K562 (cell line): ENCODE data around the gene TRIO. TPM values are rescaled to one million over a fixed set of nuclear protein-coding genes. Genes with fewer than 3 reads are reported as not detected.
A peak's percentile ranks its signal among the peaks of the same experiment; 100 is the strongest.

ENCODE experiments used
- ATAC-seq: fragments of 200-7000 bp; cut with Tn5 transposase; 3 replicates; pipeline ENCODE4 v1.9.1; 2020; ENCODE audit warnings: moderate library complexity
- BruUV-seq: library from RNA; stranded (reverse); fragments of 400-500 nt; replicated peaks from 2 replicates; lab custom pipeline; 2021; lab: Mats Ljungman, UMichigan
- CTCF ChIA-PET: fragments of 300-600 bp; formaldehyde crosslinking; extraction: SDS; loops from one replicate; lab custom pipeline; 2021; ENCODE audit warnings: low intra/inter-chr PET ratio; lab: Yijun Ruan, JAX
- POLR2A ChIA-PET: fragments of 300-600, 350-650 bp; sonication (Branson Sonifier 250); formaldehyde crosslinking; extraction: SDS; loops from one replicate; lab custom pipeline; 2021; ENCODE audit warnings: antibody characterized with exemption, inconsistent platforms; lab: Yijun Ruan, JAX
- DNase-seq, 4 experiments: peaks; one replicate each; pipeline versions ENCODE4 v3.0.0 to v3.0.0-alpha.2; 2011 to 2018; ENCODE audit warnings: low spot score in 3 of 4, mixed read lengths in 3 of 4; ENCODE audit errors: extremely low read depth in 1 of 4
- FAIRE-seq: peaks from 2 replicates; lab custom pipeline; 2011; peaks lifted over from hg19 to GRCh38; lab: Jason Lieb, UNC
- H2AFZ ChIP-seq: 2 replicates; pipeline ENCODE4 v1.6.0; 2011; ENCODE audit warnings: low read depth, low read length, control low read depth, inconsistent platforms
- H3K27ac ChIP-seq: fragments of 200-600 bp; 3 replicates; pipeline ENCODE4 v1.8.0; 2011; ENCODE audit warnings: low read depth, mild to moderate bottlenecking, control low read depth, inconsistent platforms, low read length, moderate library complexity, mixed read lengths; ENCODE audit errors: extremely low read depth
- H3K27me3 ChIP-seq, 2 experiments: fragments of 300-600 bp in 1 of 2; 2 replicates in 1 of 2; 3 replicates in 1 of 2; pipeline versions ENCODE4 v1.6.0 to v1.8.0; 2011; ENCODE audit warnings: inconsistent platforms in 2 of 2, low read length in 2 of 2, mild to moderate bottlenecking in 1 of 2, mixed read lengths in 1 of 2, moderate library complexity in 1 of 2; ENCODE audit not compliant: control insufficient read depth in 2 of 2, insufficient read depth in 2 of 2
- H3K36me3 ChIP-seq: fragments of 300-600 bp; 3 replicates; pipeline ENCODE4 v1.8.0; 2011; ENCODE audit warnings: mild to moderate bottlenecking, low read length, inconsistent platforms; ENCODE audit not compliant: control insufficient read depth, insufficient read depth
- H3K4me1 ChIP-seq, 2 experiments: fragments of 200-600 bp in 1 of 2; replicated peaks in 1 of 2; 2 replicates in 1 of 2; 3 replicates in 1 of 2; pipeline versions ENCODE4 v1.5.1 to v1.8.0; 2011; ENCODE audit warnings: inconsistent platforms in 2 of 2, low read length in 2 of 2, mild to moderate bottlenecking in 1 of 2, mixed read lengths in 1 of 2, moderate library complexity in 1 of 2; ENCODE audit not compliant: control insufficient read depth in 2 of 2, insufficient read depth in 2 of 2
- H3K4me2 ChIP-seq: 2 replicates; pipeline ENCODE4 v1.6.1; 2011; ENCODE audit warnings: low read length, control low read depth, inconsistent platforms, mixed read lengths; ENCODE audit not compliant: insufficient read depth
- H3K4me3 ChIP-seq: fragments of 200-600 bp; sonication (generic), shearing (Covaris generic); 2 replicates; pipeline ENCODE4 v1.5.1; 2016; ENCODE audit warnings: control low read depth, inconsistent platforms
- H3K79me2 ChIP-seq: fragments of 200-600 bp; 3 replicates; pipeline ENCODE4 v1.8.0; 2011; ENCODE audit warnings: low read length, inconsistent platforms; ENCODE audit not compliant: control insufficient read depth, insufficient read depth
- H3K9ac ChIP-seq, 2 experiments: 2 replicates each; pipeline versions ENCODE4 v1.6.0 to v1.6.1; 2011; ENCODE audit warnings: low read depth in 2 of 2, low read length in 2 of 2, control low read depth in 1 of 2, inconsistent platforms in 1 of 2, mild to moderate bottlenecking in 1 of 2, mixed read lengths in 1 of 2; ENCODE audit not compliant: insufficient read depth in 1 of 2
- H3K9me1 ChIP-seq: one replicate; pipeline ENCODE4 v1.6.0; 2011; ENCODE audit warnings: inconsistent platforms, mild to moderate bottlenecking, low read length, moderate library complexity; ENCODE audit not compliant: control insufficient read depth, insufficient read depth
- H3K9me3 ChIP-seq: replicated peaks from 2 replicates; pipeline ENCODE4 v1.5.1; 2011; ENCODE audit warnings: low read depth, low read length, inconsistent platforms; ENCODE audit not compliant: control insufficient read depth, insufficient read depth
- H4K20me1 ChIP-seq: replicated peaks from 2 replicates; pipeline ENCODE4 v1.6.1; 2011; ENCODE audit warnings: low read length, inconsistent platforms, mixed read lengths; ENCODE audit not compliant: control insufficient read depth, insufficient read depth
- E2F8 ChIP-seq: fragments of 450-650 bp; IDR thresholded peaks from 2 replicates; pipeline ENCODE4 v1.7.1; 2018; ENCODE audit warnings: mild to moderate bottlenecking, low read depth; ENCODE audit not compliant: partially characterized antibody
- ELF4 ChIP-seq: fragments of 450-650 bp; formaldehyde crosslinking; IDR thresholded peaks from 2 replicates; pipeline ENCODE4 v1.4.0; 2022; ENCODE audit warnings: missing genetic modification characterization
- MXI1 ChIP-seq: IDR thresholded peaks from 2 replicates; pipeline ENCODE4 v1.6.1; 2011; ENCODE audit warnings: low read depth, mild to moderate bottlenecking, improper control_type of control experiment, low read length
- PATZ1 ChIP-seq: fragments of 250-450 bp; sonication (Bioruptor Pico); IDR thresholded peaks from 2 replicates; pipeline ENCODE4 v1.5.0; 2020; ENCODE audit warnings: mild to moderate bottlenecking, borderline replicate concordance
- TAF1 ChIP-seq: IDR thresholded peaks from 2 replicates; pipeline ENCODE4 v1.6.1; 2011; ENCODE audit warnings: mild to moderate bottlenecking, low read length, moderate library complexity; ENCODE audit not compliant: insufficient read depth, control insufficient read depth, severe bottlenecking; ENCODE audit errors: extremely low read depth
- USF2 ChIP-seq: sonication (generic); formaldehyde crosslinking; IDR thresholded peaks from 2 replicates; pipeline ENCODE4 v1.5.0; 2020; ENCODE audit warnings: missing genetic modification reagents
- ZMIZ1 ChIP-seq, 2 experiments: fragments of 150-350 bp in 1 of 2; IDR thresholded peaks; 2 replicates each; pipeline ENCODE4 v1.6.1; 2012 to 2016; ENCODE audit warnings: low read depth in 2 of 2, low read length in 2 of 2, mild to moderate bottlenecking in 1 of 2, moderate library complexity in 1 of 2
- ZNF274 ChIP-seq: IDR thresholded peaks from 2 replicates; pipeline ENCODE4 v1.6.1; 2011; ENCODE audit warnings: low read depth, mild to moderate bottlenecking, low read length, moderate library complexity, borderline replicate concordance
- WGBS: fragments of 100-300 bp; shearing (Covaris generic); methylation state at CpG from one replicate; pipeline ENCODE4 v1.1.6; 2016; ENCODE audit warnings: low coverage, mixed read lengths; ENCODE audit not compliant: insufficient coverage; ENCODE audit errors: missing lambda C conversion rate; 5-methylcytosine and 5-hydroxymethylcytosine counted together
- in situ Hi-C: fragments of 300-500 bp; cut with MboI; formaldehyde crosslinking; loops from 4 replicates; pipeline ENCODE4 v1.15.0; 2018; ENCODE audit warnings: inconsistent platforms, mixed read lengths
- intact Hi-C: fragments of 100-400 bp; cut with micrococcal nuclease; formaldehyde crosslinking; loops from 2 replicates; pipeline ENCODE4 v1.14.2; 2022
- polyA plus RNA-seq, 8 experiments: library from polyadenylated mRNA; depleted of rRNA in 4 of 8; stranded (reverse) in 5 of 8; unstranded in 3 of 8; fragments of >200 nt; fragmentation: Nextera tagmentation in 2 of 8; fragmentation: Illumina TruSeq in 1 of 8; extraction: Ambion mirVana in 2 of 8; extraction: Trizol in 1 of 8; gene quantifications; 2 replicates each; pipeline versions ENCODE4 v1.2.1 to v1.2.3, GENCODE V29; 2011 to 2014; ENCODE audit warnings: inconsistent platforms in 1 of 8, missing spikeins in 1 of 8
- total RNA-seq, 7 experiments: library from RNA; depleted of rRNA in 6 of 7; stranded (reverse); fragments of >200 nt in 6 of 7; fragmentation: Illumina TruSeq in 2 of 7; extraction: Trizol in 2 of 7; gene quantifications; 2 replicates each; pipeline versions ENCODE4 v1.2.1 to v1.2.3, GENCODE V29; 2011 to 2021; ENCODE audit warnings: low replicate concordance in 1 of 7

Gene TRIO
- total and polyA plus RNA-seq, 9 of the 15 experiments (the other 6 are each of a cell fraction or from before 2014, with no cell fraction given): 0.24 to 5.0 (median 1.1) TPM

- TF ChIP-seq ZMIZ1 (IDR thresholded peaks at IDR 0.05; ENCODE audit: low read depth in 2 of 2, low read length in 2 of 2) (no peak), TAF1 (no peak), ELF4 (CRISPR knock-in tag) (no peak), MXI1 (no peak)
Observed at GRCh38 chr5:14151416-14151815, 8.3 kb downstream of the TRIO start (continued).

- POLR2A ChIA-PET: interaction anchor here (0.6 kb wide), 1 partner anchor 75 kb away, joined by 3 read pairs; no protein-coding TSS in a partner anchor
- no peaks in the 10 kb centered on the region; a peak in 1 of 5 replicates for H3K4me1 ChIP-seq
- no peak overlapping the region for H3K27ac ChIP-seq
- no TSS peak for BruUV-seq
- no peak overlapping the region for H3K4me3 ChIP-seq
- H3K27me3 ChIP-seq: peaks cover 3 to 31% of the 10 kb centered on the region in 2 experiments; a peak in 4 of 5 replicates
- H2AFZ ChIP-seq: no peak overlapping the region
- CTCF ChIA-PET: no interaction called here
- FAIRE-seq (no peak), DNase-seq (no peak), ATAC-seq (no peak)
- WGBS: 1% methylated on average over 6 of the region's 6 CpGs
- intact Hi-C loops: no loop called here
- H3K36me3 ChIP-seq: no peaks in the 10 kb centered on the region
- H3K9ac ChIP-seq: no peak overlapping the region
- H3K79me2 ChIP-seq: no peaks in the 10 kb centered on the region
- no peak overlapping the region for H3K4me2 ChIP-seq
- H3K9me1 ChIP-seq: no peaks in the 10 kb centered on the region
- H3K9me3 ChIP-seq: no peaks in the 10 kb centered on the region
- in situ Hi-C loops: no loop called here
- H4K20me1 ChIP-seq: 0 out of 2 replicates have a peak, but pooled peaks cover 7% of the 10 kb centered on the region
- TF ChIP-seq E2F8: no peak
- TF ChIP-seq USF2 (CRISPR knock-in tag): 0 out of 2 replicates have a peak, but pooled peaks have one; percentile 36
- TF ChIP-seq PATZ1 (CRISPR knock-in tag): no peak
- no peak for TF ChIP-seq ZNF274
Observed at GRCh38 chr5:14153071-14153864, 10.1 kb downstream of the TRIO start.
